Adrenal gland (tissue), 12 donors: ENCODE data around the gene DIPK1B. TPM values are rescaled to one million over a fixed set of nuclear protein-coding genes. Genes with fewer than 3 reads are reported as not detected.

Source experiments
- DNase-seq, 7 donors: peaks; one replicate each; pipeline ENCODE4 v3.0.0-alpha.2; 2019 to 2020
- H3K27ac ChIP-seq, 5 donors: fragments of 200-600 bp; sonication (generic) in 4 of 5; 1 replicate in 3 of 5; 2 replicates in 2 of 5; pipeline versions ENCODE4 v1.5.1 to v1.8.0; 2016 to 2020; ENCODE audit warnings: mild to moderate bottlenecking in 1 of 5
- H3K27me3 ChIP-seq: fragments of 200-600 bp; 2 replicates; pipeline ENCODE4 v1.8.0; 2021
- H3K36me3 ChIP-seq, 2 donors: fragments of 200-600 bp; replicated peaks in 1 of 2; 1 replicate in 1 of 2; 2 replicates in 1 of 2; pipeline versions ENCODE4 v1.5.1 to v1.8.0; 2018 to 2022
- H3K4me1 ChIP-seq, 2 donors: fragments of 200-600 bp; replicated peaks in 1 of 2; 1 replicate in 1 of 2; 2 replicates in 1 of 2; pipeline versions ENCODE4 v1.5.1 to v1.8.0; 2018 to 2021
- H3K4me3 ChIP-seq, 4 donors: fragments of 200-600 bp; sonication (generic) in 3 of 4; one replicate each; pipeline ENCODE4 v1.5.1; 2016 to 2018
- H3K9me3 ChIP-seq, 3 donors: fragments of 200-600 bp; sonication (generic) in 1 of 3; replicated peaks in 1 of 3; 1 replicate in 2 of 3; 2 replicates in 1 of 3; pipeline versions ENCODE4 v1.5.1 to v1.8.0; 2016 to 2021
- POLR2A ChIP-seq, 2 donors: fragments of 450-650 bp; IDR thresholded peaks; one replicate each; pipeline ENCODE4 v1.6.1; 2017; ENCODE audit warnings: antibody characterized with exemption in 2 of 2, mild to moderate bottlenecking in 2 of 2, moderate library complexity in 1 of 2
- WGBS, 4 donors: extraction: QIAGEN DNeasy Blood & Tissue Kit in 2 of 4; methylation state at CpG; one replicate each; pipeline versions ENCODE4 v1.1.5 to v1.1.7; 2013 to 2017; 5-methylcytosine and 5-hydroxymethylcytosine counted together
- intact Hi-C, 2 donors: fragments of 100-400 bp; cut with DNase I; formaldehyde crosslinking; loops; one replicate each; pipeline versions ENCODE4 v1.14.1 to v1.15.0; 2022 to 2023
- polyA plus RNA-seq, 3 donors: library from polyadenylated mRNA; stranded (reverse); fragments of 200-250 nt in 2 of 3; fragments of 350-450 nt in 1 of 3; fragmentation: Illumina TruSeq in 1 of 3; extraction: RNeasy Lipid Tissue Mini Kit (QIAGEN cat#74804) in 1 of 3; gene quantifications; one replicate each; pipeline ENCODE4 v1.2.3, GENCODE V29; 2013 to 2014
- total RNA-seq, 9 donors: library from RNA; depleted of rRNA in 4 of 9; stranded (reverse); fragments of >200 nt in 4 of 9; fragments of 120-200 nt in 1 of 9; fragmentation: NEBNext Ultra II Directional in 1 of 9; extraction: Animal tissue kit (Norgen Biotek cat#: 25700) in 1 of 9; gene quantifications; one replicate each; pipeline versions ENCODE4 v1.1.0 to v1.2.4, GENCODE V29; 2013 to 2023
- TF ChIP-seq, protein P1 (sequence below), 6 experiments: fragments of 450-650 bp in 4 of 6; fragments of 200-600 bp in 2 of 6; sonication (generic) in 1 of 6; IDR thresholded peaks; 1 replicate in 5 of 6; 2 replicates in 1 of 6; pipeline versions ENCODE4 v1.5.1 to v1.8.0; 2016 to 2021; ENCODE audit warnings: antibody characterized with exemption in 6 of 6, mild to moderate bottlenecking in 2 of 6, moderate library complexity in 1 of 6
- donor health status: healthy with polysubstance abuse.
- donor health status: Bipolar disorder and iron deficiency.
- donor health status: DM: yes; HTN: yes; CAD: no.
- donor health status: DM: no; HTN: no; CAD: no.
- donor health status: DM: no; HTN: no; CAD: no.
- donor health status: DM: yes; HTN: yes; CAD: no.

Gene DIPK1B
- total and polyA plus RNA-seq, 12 donors: 1.4 to 19.2 (median 8.3) TPM

DNA sequence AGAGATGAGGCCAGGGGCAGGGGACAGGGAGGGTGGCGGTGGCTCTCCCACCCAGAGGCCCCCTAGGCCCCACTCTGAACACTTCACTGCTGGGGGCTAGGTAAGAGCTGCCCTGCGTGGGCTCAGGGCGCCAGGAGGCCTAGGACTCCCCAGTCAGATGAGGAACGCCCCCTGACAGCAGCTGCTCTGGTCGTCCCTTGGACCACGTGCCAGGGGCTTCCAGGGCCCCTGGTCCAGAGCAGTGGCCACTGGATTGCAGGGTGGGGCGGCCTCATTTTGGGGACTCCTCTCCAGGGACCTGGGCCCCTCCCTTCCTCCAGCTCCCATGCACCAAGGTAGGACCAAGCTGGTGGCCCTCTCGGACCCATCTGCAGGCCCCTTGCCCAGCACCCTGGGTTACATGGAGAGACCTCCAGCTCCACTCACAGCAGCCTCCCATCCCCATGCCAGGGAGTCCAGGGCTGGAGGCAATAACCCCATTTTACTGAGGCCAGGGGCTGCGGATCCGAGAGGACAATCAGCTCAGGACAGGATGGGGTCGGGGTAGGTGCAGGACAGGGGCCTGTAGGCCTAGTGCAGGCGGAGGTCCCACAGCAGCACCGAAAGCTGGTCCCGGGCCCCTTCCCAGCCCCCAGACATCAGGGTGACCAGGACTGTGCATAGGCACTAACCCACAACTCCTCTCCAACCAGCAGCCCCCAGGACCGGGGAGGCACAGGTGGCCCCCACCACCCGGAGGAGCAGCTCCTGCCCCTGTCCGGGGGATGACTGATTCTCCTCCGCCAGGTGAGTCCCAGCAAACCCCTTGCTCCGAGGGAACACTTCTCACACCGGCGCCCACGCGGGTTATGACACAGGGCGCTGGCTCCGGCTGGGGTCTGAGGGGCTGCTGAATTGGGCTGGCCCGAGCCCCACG lies 48.1 kb upstream of the DIPK1B start:
- no peaks in the 10 kb centered on the region for H3K4me1 ChIP-seq
- H3K9me3 ChIP-seq: no peaks in the 10 kb centered on the region
- H3K27ac ChIP-seq: peak overlapping the region in 4 of 5 donors; percentile 4 to 89 (median 40)
- intact Hi-C loops: no loop called here
- peak overlapping the region in 1 of 4 donors; percentile 52 for H3K4me3 ChIP-seq
- peak in 1 of 7 donors; percentile 1 for DNase-seq
- no peak for TF ChIP-seq POLR2A (IDR thresholded peaks at IDR 0.05)
- TF ChIP-seq, protein P1, sequence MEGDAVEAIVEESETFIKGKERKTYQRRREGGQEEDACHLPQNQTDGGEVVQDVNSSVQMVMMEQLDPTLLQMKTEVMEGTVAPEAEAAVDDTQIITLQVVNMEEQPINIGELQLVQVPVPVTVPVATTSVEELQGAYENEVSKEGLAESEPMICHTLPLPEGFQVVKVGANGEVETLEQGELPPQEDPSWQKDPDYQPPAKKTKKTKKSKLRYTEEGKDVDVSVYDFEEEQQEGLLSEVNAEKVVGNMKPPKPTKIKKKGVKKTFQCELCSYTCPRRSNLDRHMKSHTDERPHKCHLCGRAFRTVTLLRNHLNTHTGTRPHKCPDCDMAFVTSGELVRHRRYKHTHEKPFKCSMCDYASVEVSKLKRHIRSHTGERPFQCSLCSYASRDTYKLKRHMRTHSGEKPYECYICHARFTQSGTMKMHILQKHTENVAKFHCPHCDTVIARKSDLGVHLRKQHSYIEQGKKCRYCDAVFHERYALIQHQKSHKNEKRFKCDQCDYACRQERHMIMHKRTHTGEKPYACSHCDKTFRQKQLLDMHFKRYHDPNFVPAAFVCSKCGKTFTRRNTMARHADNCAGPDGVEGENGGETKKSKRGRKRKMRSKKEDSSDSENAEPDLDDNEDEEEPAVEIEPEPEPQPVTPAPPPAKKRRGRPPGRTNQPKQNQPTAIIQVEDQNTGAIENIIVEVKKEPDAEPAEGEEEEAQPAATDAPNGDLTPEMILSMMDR (IDR thresholded peaks at IDR 0.05): no peak
- H3K27me3 ChIP-seq: peaks cover 25% of the 10 kb centered on the region
- no peaks in the 10 kb centered on the region for H3K36me3 ChIP-seq
- WGBS, 4 donors: 75 to 80% (median 76%) methylated on average over 13 to 27 of the region's 27 CpGs

DNA sequence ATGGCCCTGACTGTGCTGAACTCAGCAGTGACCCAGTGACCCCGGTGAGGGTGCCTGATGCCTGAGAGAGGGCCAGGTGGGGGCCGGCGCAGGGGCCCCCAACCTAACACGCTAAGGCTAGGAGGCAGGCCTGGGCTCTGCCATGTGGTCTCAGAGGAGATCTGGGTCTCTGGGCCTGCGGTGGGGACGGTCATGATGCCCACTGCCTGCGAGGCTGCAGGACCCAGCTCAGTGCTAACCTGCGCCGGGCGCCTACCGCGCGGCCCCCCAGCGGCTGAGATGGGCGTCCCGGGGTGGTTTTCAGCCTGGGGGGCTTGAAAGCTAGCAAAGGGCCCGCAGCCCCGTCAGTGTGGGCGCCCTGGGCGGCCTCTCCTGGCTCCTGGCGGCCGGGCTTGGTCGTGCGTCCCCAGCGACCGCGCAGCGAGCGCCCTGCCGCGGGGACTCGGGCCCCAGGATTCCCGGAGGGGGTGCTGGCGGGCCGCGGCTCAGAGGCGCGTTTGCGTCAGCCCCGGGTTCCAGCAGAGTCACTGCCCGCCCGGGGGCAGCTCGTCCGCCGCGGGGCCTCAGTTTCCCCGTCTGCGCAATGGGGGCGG lies 47.2 kb upstream of the DIPK1B start:
- Histone ChIP-seq H3K4me1 (no peaks in the 10 kb centered on the region), H3K9me3 (no peaks in the 10 kb centered on the region), H3K4me3 (peak overlapping the region in 2 of 4 donors; percentile 7 to 52), H3K27me3 (peaks cover 18% of the 10 kb centered on the region), H3K36me3 (no peaks in the 10 kb centered on the region), H3K27ac (peak overlapping the region in 2 of 5 donors; percentile 26 to 89)
- TF ChIP-seq, protein P1 (IDR thresholded peaks at IDR 0.05): peak in 4 of 6 experiments; percentile 14 to 41 (median 20)
- no peak for TF ChIP-seq POLR2A (IDR thresholded peaks at IDR 0.05)
- 4 to 28% (median 10%) methylated on average over 2 to 49 of the region's 49 CpGs for WGBS, 4 donors
- no peak for DNase-seq
- intact Hi-C loops: no loop called here

DNA sequence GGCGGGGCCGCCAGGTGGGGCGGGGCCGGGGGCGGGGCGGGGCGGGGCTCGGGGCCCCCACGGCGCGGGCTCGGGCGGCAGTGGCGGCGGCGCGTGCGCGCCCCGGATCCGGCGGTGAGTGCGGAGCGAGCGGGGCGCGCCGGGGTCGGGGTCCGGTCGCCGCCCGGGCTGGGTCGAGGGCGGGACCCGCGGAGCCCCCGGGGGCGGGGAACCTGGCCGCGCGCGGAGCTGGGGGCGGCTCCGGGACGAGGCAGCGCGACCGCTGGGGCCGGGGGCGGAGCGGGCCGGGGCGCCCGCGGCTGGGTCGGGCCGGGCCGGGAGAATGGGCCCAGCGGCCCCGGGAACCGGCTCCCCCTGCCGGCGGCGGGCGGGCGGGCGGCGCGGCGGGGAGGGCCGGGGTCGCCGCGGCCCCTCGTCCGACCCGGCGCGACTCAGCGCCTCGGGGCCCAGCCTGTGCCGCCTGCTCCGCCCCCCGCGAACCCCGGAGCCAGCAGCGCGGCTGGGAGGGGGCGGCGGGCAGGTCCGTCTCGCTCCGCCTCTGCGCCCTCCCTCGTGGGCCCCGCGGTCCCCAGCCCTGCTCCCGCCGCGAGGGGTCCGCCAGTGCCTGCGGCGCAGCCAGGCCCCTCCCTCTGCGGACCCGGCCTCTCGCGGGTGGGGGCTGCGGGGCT lies 46.5 kb upstream of the DIPK1B start:
- H3K36me3 ChIP-seq: no peaks in the 10 kb centered on the region
- 1 to 3% (median 1%) methylated on average over 8 to 102 of the region's 109 CpGs; no CpG with 5 or more reads in 1 of the 4 donors for WGBS, 4 donors
- peak overlapping the region in 1 of 5 donors; percentile 89 for H3K27ac ChIP-seq

More for the DNA sequence above, 46.5 kb upstream of the DIPK1B start:
- no peaks in the 10 kb centered on the region for H3K9me3 ChIP-seq
- peaks cover 18% of the 10 kb centered on the region for H3K27me3 ChIP-seq
- no peaks in the 10 kb centered on the region for H3K4me1 ChIP-seq
- intact Hi-C loops: no loop called here
- TF ChIP-seq POLR2A (IDR thresholded peaks at IDR 0.05): no peak
- TF ChIP-seq, protein P1 (IDR thresholded peaks at IDR 0.05): no peak
- H3K4me3 ChIP-seq: peak overlapping the region in 1 of 4 donors; percentile 63
- no peak for DNase-seq
